Middle frontal gyrus (tissue), 1 donor: ENCODE measurements around the gene PIP4K2A.
A peak's percentile ranks its signal among the peaks of the same experiment; 100 is the strongest.
"Not testable (repeated sequence)": the region's sequence is repeated elsewhere in the genome, so short reads cannot be mapped to it uniquely, and the experiment has no call there.

Experiments
- DNase-seq: peaks from one replicate; pipeline ENCODE4 v3.0.0-alpha.2; 2015; ENCODE audit warnings: low spot score; ENCODE audit errors: extremely low spot score

Gene PIP4K2A

DNA sequence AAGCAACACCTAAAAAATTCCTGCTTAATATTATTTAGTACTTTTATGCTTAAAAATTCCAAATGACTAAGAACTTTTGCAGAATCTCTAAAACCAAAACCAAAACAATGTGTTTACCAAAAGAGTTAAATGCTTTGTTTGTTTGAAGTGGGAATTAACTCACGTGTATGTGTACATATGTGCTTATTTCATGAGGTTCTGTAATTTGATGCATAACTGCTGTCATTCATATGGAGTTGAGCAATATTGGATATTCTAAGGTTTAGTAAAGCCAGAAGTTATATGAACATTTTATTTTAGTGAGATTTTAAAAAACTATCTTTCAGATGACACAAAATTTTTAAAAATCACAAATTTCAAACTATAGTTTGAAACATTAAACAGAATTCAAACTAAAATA is 157.1 kb downstream of the PIP4K2A start:
- DNase-seq, result no peak

DNA sequence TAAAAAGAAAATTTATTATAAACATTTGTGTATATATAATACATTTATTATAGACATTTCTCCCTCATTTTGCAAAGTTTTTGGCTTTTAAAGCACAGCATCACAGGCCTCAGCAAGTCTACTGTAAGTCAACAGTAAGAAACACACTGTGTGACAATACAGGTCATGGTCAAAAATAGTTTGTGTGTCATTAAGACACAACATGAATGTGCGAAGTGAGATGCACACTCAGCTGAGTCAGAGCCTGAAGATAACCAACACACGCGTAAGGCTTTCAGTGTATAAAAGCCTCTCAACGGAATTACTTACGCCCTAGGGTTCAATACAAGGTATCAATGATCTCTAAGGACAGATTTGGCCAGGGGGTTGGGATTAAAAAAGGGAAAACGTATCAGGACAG is 157.6 kb downstream of the PIP4K2A start:
- no peak for DNase-seq

DNA sequence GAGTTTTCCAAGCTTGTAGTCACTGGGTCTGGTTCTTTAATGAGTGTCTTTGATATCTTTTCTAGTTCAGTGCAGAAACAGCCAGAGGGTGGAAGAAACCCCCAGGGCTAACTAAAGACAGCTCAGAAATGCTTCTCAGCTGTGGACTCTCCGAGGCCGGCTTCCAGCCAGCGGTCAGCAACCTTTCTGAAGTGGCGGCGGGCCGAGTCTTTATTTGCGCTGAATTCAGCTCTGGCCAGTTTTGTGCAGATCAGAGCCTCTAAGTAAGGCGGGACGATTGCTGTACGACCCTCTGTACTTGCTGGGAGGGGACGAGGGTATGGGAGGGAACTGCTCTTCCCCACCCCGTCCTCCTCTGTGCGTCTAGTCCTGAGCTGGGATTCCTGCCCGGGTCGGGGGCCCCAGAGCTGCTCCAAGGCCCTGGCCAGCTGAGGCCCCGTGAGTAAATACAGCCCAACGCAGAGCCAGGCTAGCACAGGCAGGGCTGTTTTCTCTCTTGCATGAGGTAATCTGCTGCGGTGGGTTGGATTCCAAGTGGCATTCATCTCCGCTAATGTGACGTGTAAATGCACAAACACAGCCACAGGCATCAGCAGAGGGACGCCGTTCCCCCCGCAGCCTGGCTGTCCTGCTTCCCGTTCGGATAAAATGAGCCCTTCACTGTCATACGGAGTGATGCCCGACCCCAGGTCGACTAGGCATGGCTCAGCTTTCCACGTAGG is 159.8 kb downstream of the PIP4K2A start:
- DNase-seq, result peak; percentile 6

DNA sequence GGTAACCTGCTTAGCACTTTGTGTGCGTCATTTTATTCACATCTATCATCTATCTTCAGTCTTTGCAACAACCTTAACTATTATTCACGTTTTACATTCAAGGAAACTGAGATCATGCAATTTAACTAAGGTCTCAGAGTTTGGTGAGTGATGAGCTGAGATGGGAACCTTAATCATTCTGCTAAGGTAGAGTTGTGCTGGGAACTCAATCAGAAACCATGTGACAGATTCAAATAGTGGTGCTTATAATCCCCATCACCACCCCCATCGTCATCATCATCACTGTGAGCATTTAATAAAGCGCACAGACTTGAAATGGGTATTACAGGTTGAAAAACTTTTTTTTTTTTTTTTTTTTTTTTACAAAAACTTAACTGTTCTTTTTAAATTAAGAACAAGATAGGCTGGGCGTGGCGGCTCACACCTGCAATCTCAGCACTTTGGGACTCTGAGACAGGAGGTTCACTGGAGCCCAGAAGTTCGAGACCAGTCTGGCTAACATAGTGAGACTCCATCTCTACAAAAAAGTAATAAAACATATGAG is 160.9 kb downstream of the PIP4K2A start:
- no peak for DNase-seq

DNA sequence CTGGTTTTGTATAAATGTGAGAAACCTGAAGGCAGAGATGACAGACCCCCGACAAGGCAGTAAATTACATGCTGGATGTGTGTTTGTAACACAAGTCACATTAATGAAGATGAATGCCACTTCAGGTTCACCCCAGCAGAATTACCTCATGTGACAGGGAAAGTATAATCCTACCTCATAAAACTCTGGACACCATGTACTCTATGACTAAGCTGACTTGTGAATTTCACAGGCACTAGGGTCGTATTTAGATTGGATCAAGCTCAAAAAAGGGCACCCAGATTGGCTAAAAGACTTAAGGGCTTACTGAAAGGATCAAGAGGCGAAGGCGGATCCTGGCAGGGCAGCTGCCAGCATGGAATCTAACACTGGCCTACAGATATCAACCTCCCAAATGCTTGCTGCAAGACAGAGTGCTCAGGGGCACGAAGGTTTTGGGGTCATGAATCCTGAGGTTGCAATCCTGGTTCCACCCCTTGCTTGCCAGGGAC is 161.4 kb downstream of the PIP4K2A start:
- DNase-seq, result no peak

DNA sequence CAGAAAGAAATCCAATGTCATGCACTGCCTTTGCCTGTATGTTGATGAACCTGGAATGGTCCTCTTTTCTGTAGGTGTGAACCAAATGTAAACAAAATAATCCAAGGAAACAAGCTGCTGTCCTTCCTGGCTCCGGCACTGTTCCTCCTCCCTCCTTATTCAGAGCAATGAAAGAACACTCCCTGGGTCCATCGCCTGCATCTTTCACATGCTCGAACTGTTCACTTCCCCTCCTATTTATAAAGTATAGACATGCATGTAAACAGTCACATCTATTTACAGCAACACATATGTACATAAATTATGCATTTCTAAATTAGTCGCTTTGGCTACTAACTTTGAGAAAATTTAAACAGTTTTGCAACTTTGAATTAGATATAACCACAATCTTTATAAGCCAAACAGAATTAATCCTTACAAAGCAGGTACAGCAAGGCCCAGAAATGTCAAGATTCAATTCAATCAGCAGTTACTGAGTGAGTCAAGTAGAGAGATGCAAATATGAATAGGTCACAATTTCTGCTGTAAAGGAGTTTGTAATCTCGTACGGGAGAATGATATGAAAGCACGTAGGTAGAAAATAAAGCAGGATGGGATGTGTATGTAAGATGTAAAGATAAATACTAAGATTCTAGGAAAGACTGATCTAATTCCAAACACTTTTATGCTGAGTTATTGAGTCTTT is 162.6 kb downstream of the PIP4K2A start:
- no peak for DNase-seq

DNA sequence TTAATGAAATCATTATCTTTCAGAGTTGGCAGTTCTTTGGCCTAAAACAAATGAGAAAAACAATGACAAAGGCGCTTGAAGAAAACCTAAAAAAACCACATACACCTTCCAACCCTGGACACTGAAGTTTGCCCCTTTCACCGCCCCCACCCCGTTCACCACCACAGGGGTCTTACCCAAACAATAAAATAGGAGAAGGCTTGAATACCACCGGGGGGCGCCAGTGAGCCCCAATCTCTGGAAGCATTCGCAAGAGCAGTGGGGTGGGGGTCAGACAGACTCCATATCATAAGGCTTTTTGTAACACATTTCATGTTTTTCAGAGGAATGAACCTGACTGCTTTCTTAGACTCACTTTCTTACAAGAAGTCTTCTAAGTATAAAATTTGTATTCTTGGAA is 163.6 kb downstream of the PIP4K2A start:
- no peak for DNase-seq

DNA sequence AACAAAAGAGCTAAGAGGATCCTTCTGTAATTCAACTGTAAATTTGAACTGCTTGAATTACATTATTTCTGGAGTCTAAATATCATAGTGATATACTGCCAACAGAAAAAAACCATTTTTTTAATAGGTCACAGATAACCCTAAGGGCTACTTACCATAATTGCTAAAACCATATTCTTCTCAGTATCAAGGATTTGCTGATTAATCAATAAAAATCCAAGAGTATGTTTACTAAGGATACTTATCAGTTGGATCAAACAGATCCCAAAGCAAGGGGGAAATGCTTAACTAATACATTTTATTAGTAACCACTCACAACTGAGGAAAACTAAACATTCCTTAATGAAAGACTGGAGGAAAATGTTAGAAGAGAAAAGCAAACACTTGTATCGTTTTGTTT is 166.0 kb downstream of the PIP4K2A start:
- no peak for DNase-seq

DNA sequence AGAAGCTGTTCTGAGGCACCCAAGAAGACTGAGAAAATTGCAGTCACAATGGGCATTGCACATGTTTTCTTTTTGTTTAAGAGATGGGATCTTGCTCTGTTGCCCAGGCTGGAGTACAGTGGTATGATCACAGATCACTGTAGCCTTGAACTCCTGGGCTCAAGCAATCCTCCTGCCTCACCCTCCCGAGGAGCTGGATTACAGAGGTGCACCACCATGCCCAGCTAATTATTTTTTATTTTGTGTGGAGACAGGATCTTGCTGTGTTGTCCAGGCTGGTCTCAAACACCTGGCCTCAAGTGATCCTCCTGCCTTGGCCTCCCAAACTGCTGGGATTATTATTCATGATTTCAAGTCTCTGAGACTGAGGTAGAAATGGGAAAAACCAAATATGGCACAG is 168.7 kb downstream of the PIP4K2A start:
- DNase-seq, result no peak

DNA sequence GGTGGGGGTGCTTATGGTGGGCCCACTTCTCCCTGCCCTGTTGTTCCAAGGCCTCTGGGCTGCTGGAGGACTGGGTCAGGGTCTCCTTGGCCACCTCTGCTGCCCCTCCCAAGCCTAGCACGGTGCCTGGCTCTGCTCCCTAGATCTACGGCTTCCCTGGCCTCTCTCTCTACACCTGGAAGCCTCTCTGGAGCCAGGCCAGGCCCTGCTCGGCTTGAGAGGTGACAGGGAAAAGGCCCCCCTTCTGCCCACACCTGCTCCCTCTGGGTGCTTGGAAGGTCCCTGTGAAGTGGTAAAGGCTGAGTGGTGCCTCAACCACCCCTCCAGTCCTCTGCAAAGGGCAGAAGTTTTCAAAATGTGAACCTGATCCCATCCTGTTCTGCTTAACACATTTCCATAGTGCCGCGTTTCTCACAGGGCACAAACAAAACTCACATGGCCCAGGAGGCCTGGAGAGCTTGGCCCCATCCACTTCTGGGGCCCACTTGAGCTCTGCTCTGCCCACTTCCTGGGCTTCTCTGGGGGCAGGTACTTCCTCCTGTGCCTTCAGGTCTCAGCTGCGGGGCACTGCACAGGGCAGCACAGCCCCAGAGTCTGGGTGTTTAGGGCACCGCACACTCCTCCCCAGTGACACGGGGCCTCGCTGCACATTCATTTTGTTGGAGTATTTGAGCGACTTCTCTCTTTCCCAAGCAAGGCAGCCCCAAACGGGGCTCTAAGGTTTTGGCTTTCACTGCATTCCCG is 169.9 kb downstream of the PIP4K2A start:
- no peak for DNase-seq

DNA sequence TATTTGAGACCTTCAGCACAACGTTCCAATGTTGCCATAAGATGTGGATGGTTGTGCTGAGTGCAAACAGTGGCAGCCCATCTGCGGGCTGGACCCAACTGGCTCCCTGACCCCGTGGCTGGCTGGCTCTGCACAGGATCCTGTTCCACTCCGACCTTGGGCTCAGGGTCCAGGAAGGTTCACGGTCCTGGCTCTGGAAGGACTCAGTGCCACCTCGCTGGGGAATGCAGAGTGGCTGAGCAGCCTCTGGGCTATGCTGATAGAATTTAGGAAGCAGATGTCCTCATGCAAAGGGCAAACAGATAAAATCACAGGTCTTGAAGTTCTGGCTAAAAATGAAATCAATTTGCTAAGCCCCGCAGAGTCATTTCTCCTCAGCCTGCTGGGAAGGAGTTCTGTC is 171.6 kb downstream of the PIP4K2A start:
- DNase-seq, result no peak

DNA sequence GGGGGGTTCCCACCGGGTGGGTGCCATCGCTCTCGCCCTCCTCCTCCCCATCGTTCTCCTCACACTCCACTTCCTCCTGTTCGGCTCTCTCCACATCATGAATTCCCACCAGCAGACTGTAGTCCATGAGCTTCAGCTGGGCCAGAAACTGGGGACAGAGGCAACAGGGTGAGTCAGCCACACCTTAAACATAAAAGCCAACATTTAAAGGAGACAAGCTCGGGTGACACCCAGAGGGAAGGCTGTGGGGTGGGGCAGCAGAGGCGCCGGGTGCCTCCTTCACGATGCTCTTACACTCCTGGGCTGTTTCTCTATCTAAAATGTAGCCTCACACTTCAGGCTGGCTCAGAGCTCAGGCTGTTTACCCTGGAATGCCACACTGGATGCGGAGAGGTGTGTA is 172.5 kb downstream of the PIP4K2A start:
- no peak for DNase-seq

DNA sequence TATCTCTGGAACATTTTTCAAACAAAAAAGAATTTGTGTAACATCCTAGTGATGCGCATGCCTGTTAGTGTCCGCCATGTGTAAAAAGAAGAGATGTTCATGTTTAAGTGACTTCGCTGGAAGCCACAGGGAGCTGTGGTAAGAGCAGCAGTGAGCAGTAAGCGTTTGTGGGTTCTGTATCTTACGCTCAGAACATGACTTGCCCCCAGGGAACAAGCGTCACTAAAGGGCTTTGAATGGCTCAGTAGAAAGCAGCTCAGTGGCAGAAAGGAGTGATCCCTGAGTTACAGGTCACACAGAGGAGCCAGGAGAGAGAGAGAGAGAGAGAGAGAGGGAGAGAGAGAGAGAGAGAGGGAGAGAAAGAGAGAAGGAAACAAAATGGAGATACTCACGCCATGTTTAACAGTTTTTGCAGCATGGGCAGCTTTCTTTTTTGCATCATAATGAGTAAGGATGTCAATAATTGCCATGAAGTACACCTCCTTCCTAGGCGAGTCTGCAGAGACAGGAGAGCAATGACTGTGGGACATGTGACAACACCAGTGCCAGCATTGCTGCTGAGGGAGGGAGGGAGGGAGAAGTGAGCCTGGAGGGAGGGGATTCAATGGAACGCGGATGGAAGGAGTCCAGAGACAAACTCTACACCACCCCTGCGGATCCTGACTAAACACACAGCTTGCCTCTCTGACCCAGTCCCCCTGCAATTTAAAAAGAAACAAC is 174.6 kb downstream of the PIP4K2A start:
- no peak for DNase-seq

DNA sequence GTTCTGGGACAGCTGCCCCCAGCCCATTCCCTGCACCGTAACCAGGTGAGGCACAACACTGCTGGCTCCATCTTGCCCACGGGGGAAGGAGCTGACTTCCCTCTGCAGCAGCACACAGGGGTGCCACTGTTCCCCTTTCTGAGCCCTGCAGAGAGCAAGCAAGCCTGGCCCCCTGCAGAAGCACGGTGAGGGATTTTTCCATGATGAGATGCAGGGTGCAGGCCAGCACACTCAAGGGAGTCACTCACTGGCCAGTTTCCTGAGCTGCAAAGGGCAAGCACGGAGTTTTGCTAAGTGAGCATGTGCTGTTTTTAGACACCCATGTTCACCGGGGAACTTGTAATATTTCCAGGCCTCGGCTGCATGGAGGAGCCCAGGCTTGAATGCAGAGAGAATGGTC is 176.6 kb downstream of the PIP4K2A start:
- DNase-seq, result no peak

DNA sequence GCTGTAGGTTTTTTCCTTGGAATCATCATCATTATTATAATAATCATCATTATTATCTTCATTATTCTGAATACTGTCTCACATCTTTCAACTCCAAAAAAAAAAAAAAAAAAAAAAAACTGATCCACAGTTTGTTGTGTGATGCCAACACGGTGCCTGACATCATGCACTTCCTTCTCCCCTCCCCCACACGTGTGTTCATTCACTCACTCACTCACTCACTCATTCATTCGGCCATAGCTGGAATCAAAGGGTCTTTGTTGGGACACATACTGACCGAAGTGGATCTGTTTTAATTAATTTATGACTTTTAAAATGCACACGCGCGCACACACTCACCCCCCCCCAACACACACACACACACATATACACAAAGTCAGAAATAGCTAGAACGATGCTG is 177.8 kb downstream of the PIP4K2A start:
- no peak for DNase-seq

DNA sequence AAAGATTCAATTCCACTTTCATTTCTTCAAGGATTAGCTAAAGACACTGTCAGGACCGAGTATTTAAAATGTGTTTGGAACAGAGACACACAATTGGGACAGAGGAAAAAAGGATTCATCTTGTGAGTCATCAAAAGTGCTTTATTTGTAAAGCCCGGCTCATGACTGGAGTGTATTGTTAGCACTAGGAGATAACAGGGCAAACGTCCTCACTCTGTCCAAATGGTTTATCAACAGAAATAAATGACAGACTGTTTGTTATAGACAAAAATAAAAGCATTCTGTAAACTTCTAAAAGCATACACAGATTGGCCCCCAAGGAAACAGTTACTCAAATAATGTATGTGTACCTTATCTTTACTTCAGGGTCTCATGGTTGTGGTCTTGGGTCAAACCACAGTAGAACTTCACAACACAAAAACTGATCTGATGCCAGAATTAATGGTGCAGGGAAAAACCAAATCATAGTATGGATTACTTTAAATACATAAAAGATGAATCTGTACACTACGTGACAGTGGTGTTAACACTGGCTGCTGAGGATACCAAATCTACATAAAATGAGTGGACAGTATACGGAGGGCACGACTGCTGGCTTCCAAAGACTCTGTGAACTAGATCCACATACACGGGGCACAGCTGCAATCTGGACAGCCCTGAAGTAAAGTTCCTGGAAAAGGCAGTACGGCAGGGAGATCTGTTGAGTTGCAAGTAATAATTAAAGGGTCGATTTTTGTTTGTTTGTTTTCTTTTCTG is 179.4 kb downstream of the PIP4K2A start:
- no peak for DNase-seq

DNA sequence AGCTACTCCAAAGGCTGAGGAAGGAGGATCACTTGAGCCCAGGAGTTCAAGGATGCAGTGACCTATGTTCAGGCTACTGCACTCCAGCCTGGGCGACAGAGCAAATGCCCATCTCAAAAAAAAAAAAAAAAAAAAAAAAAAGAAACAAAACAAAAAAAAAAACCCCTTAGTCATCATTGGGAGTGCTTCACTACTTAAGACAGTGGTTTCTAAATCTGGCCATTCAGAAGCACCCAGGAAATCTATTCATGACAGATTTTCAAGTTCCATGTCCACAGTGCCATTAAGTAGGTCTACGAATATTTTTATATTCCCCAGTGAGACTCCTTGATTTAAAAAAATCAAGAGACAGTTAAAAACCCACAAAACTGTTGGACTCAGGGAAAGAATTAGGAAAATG is 182.9 kb downstream of the PIP4K2A start:
- DNase-seq, result no peak

DNA sequence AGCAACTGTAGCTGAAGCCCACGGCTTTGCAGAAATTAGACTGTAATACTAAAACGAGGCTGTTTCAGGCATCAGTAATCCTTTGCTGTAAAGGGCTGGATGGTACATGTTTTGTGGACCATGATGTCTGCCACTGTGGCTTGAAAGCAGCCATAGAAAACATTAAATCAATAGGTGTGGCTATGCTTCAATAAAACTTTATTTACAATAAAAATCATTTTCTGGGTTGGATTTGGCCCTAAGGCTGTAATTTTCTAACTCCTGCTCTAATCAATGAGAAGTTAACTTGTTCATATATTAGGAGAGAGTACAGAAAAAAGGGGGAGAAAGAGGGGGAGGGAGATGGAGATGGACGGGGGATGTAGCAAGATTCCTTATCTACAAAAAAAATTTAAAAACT is 183.4 kb downstream of the PIP4K2A start:
- DNase-seq, result no peak

DNA sequence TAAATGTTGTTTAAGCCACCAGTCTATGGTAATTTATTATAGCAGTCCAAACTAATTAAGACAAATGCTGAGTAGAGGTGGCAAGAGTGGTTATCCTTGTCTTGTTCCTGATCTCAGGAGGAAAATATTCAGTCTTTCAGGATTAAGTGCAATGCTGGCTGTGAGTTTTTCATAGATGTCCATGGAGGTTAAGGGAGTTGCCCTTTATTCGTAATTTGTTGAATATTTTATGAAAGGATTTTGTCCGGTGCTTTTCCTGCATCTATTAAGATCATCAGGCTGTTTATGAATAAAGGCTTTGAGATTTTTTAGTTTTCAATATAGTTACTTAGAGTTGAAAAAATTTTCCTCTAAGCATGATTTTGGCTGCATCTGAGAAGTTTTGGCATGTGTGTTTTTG is 186.9 kb downstream of the PIP4K2A start:
- DNase-seq, result no peak

DNA sequence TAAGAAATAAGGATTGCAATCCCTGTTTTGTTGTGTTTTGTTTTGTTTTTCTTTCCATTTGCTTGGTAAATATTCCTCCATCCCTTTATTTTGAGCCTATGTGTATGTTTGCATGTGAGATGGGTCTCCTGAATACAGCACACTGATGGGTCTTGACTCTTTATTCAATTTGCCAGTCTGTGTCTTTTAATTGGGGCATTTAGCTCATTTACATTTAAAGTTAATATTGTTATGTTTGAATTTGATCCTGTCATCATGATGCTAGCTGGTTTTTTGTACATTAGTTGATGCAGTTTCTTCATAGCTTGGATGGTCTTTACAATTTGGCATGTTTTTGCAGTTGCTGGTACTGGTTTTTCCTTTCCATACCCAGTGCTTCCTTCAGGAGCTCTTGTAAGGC is 190.0 kb downstream of the PIP4K2A start:
- DNase-seq, result not testable (repeated sequence)

DNA sequence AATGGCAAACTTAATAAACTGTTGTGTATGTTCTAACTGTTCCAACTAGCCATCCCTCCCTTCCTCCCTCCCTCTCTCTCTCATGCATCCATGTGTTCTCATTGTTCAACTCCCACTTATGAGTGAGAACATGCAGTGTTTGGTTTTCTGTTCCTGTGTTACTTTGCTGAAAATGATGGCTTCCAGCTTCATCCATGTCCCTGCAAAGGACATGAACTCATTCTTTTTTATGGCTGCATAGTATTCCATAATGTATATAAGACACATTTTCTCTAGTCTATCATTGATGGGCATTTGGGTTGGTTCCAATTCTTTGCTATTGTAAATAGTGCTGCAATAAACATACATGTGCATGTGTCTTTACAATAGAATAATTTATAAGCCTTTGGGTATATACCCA is 193.7 kb downstream of the PIP4K2A start:
- not testable (repeated sequence) for DNase-seq
